HepG2 (cell line): Measurements from ENCODE around the gene EVA1C. TPM values are rescaled to one million over a fixed set of nuclear protein-coding genes. Genes with fewer than 3 reads are reported as not detected.

Experiments
- ATF7 ChIP-seq, 2 experiments: fragments of 450-650 bp in 1 of 2; sonication (generic) in 1 of 2; formaldehyde crosslinking in 1 of 2; IDR thresholded peaks; 2 replicates each; pipeline versions ENCODE4 v1.4.0 to v1.6.1; 2016 to 2020; ENCODE audit warnings: antibody characterized with exemption in 1 of 2, mild to moderate bottlenecking in 1 of 2, missing genetic modification reagents in 1 of 2
- CENPT ChIP-seq: sonication (generic); formaldehyde crosslinking; IDR thresholded peaks from 2 replicates; pipeline ENCODE4 v1.8.0; 2022; ENCODE audit warnings: low read depth, mild to moderate bottlenecking, moderate library complexity, missing genetic modification reagents
- DMAP1 ChIP-seq: IDR thresholded peaks from 2 replicates; pipeline ENCODE4 v1.6.1; 2016
- HDAC2 ChIP-seq: sonication (generic); formaldehyde crosslinking; IDR thresholded peaks from 2 replicates; pipeline ENCODE4 v1.4.0; 2020; ENCODE audit warnings: missing genetic modification reagents
- IRX3 ChIP-seq: sonication (generic); formaldehyde crosslinking; IDR thresholded peaks from 2 replicates; pipeline ENCODE4 v1.8.1; 2023; ENCODE audit warnings: mild to moderate bottlenecking, low read depth, missing genetic modification reagents, borderline replicate concordance
- KLF6 ChIP-seq: IDR thresholded peaks from 2 replicates; pipeline ENCODE4 v1.8.0; 2016; ENCODE audit warnings: missing biosample characterization, missing genetic modification reagents
- SIN3B ChIP-seq: fragments of 150-350 bp; IDR thresholded peaks from 2 replicates; pipeline ENCODE4 v1.6.1; 2014; ENCODE audit warnings: low read length
- SP1 ChIP-seq, 2 experiments: fragments of 450-650 bp in 1 of 2; sonication (generic) in 1 of 2; formaldehyde crosslinking in 1 of 2; IDR thresholded peaks; 2 replicates each; pipeline versions ENCODE4 v1.4.0 to v1.6.1; 2016 to 2020; ENCODE audit warnings: missing genetic modification reagents in 1 of 2
- SPEN ChIP-seq: sonication (generic); formaldehyde crosslinking; IDR thresholded peaks from 2 replicates; pipeline ENCODE4 v1.5.1; 2020; ENCODE audit warnings: low read depth, mild to moderate bottlenecking, missing genetic modification reagents
- ZBTB3 ChIP-seq: sonication (generic); formaldehyde crosslinking; IDR thresholded peaks from 2 replicates; pipeline ENCODE4 v1.4.0; 2020; ENCODE audit warnings: low read depth, mild to moderate bottlenecking, moderate library complexity, missing genetic modification reagents, borderline replicate concordance
- ZNF235 ChIP-seq: sonication (generic); formaldehyde crosslinking; IDR thresholded peaks from 2 replicates; pipeline ENCODE4 v1.8.1; 2023; ENCODE audit warnings: mild to moderate bottlenecking, missing genetic modification reagents, borderline replicate concordance
- ZNF629 ChIP-seq: sonication (generic); formaldehyde crosslinking; conservative IDR thresholded peaks from 2 replicates; pipeline ENCODE4 v1.5.0; 2020; ENCODE audit warnings: missing genetic modification reagents
- polyA plus RNA-seq, 8 experiments: library from polyadenylated mRNA; depleted of rRNA in 3 of 8; stranded (reverse) in 7 of 8; unstranded in 1 of 8; fragments of >200 nt; fragmentation: Illumina TruSeq in 4 of 8; extraction: Trizol in 4 of 8; gene quantifications; 2 replicates each; pipeline versions ENCODE4 v1.2.1 to v1.2.3, GENCODE V29; 2011 to 2016; ENCODE audit warnings: low read depth in 4 of 8, missing spikeins in 1 of 8, mixed read lengths in 1 of 8; ENCODE audit not compliant: insufficient read depth in 1 of 8
- total RNA-seq, 5 experiments: library from RNA; depleted of rRNA; stranded (reverse); fragments of >200 nt; fragmentation: Illumina TruSeq; extraction: Trizol; gene quantifications; 2 replicates each; pipeline ENCODE4 v1.2.3, GENCODE V29; 2016; ENCODE audit warnings: low read depth in 1 of 5
- TF ChIP-seq, protein P1 (sequence below): IDR thresholded peaks from 2 replicates; pipeline ENCODE4 v1.6.1; 2016; ENCODE audit warnings: mild to moderate bottlenecking
- TF ChIP-seq, protein P2 (sequence below): sonication (generic); formaldehyde crosslinking; IDR thresholded peaks from 2 replicates; pipeline ENCODE4 v1.5.0; 2020; ENCODE audit warnings: mild to moderate bottlenecking, missing genetic modification reagents, borderline replicate concordance
- TF ChIP-seq, protein P3 (sequence below): sonication (generic); formaldehyde crosslinking; IDR thresholded peaks from 2 replicates; pipeline ENCODE4 v1.4.0; 2020; ENCODE audit warnings: missing genetic modification reagents, borderline replicate concordance
- TF ChIP-seq, protein P4 (sequence below): sonication (generic); formaldehyde crosslinking; IDR thresholded peaks from 2 replicates; pipeline ENCODE4 v1.5.1; 2020; ENCODE audit warnings: mild to moderate bottlenecking, missing genetic modification reagents
- TF ChIP-seq, protein P5 (sequence below): sonication (generic); formaldehyde crosslinking; IDR thresholded peaks from 2 replicates; pipeline ENCODE4 v1.5.1; 2020; ENCODE audit warnings: missing genetic modification reagents, mild to moderate bottlenecking, borderline replicate concordance

EVA1C gene
- total and polyA plus RNA-seq, 2 of the 13 experiments (the other 11 are each of a cell fraction or from before 2014, with no cell fraction given), result 0.29 to 0.34 TPM

DNA sequence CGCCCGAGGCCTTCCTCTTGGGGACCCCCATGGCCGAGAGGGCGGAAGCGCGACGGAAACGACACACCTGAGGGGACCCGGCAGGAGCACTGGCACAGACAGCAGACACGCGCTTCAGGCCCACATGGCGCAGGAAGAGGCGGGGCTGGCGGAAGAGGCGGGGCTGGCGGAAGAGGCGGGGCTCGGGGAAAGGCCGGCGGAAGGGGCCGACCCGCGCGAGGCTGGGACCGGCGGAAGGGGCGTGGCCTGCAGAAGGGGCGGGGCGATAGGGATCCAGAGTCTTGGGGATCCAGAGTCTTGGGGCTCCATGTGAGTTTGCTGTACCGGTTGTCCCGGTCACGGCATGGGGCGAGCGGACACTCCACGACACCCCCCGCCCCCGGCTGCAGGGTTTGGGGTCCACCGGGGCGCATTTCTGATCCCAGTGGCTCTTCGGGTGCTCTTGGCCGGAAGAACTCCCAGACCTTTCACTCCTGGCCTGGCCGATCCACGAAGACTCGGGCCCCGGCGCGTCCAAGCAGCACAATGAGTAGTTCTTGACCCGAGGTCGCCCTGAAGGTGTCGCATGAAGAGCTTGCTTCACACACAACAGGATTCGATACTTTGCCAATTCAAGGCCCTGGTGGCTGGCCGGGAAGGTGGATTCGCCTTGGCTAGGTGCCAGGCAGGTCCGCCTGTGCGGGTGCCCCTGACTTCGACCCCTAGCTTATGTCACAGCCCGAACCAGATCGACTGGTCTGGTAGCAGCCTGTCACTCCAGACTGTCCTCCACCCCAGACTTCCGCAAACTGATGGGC, 19.4 kb upstream of the EVA1C start, which contains the start of gene URB1 (continued):
- TF ChIP-seq HDAC2 (CRISPR knock-in tag), result peak; percentile 44; the same call in 1 of the 2 replicates
- TF ChIP-seq ZNF235 (CRISPR knock-in tag), result no peak
- 0 out of 2 replicates have a peak, but pooled peaks have one; percentile 30 for TF ChIP-seq ZNF629 (CRISPR knock-in tag)
- TF ChIP-seq, protein P1, sequence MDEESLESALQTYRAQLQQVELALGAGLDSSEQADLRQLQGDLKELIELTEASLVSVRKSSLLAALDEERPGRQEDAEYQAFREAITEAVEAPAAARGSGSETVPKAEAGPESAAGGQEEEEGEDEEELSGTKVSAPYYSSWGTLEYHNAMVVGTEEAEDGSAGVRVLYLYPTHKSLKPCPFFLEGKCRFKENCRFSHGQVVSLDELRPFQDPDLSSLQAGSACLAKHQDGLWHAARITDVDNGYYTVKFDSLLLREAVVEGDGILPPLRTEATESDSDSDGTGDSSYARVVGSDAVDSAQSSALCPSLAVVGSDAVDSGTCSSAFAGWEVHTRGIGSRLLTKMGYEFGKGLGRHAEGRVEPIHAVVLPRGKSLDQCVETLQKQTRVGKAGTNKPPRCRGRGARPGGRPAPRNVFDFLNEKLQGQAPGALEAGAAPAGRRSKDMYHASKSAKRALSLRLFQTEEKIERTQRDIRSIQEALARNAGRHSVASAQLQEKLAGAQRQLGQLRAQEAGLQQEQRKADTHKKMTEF (CRISPR knock-in tag), result no peak; the same call in 1 of the 2 replicates
- TF ChIP-seq, protein P2, sequence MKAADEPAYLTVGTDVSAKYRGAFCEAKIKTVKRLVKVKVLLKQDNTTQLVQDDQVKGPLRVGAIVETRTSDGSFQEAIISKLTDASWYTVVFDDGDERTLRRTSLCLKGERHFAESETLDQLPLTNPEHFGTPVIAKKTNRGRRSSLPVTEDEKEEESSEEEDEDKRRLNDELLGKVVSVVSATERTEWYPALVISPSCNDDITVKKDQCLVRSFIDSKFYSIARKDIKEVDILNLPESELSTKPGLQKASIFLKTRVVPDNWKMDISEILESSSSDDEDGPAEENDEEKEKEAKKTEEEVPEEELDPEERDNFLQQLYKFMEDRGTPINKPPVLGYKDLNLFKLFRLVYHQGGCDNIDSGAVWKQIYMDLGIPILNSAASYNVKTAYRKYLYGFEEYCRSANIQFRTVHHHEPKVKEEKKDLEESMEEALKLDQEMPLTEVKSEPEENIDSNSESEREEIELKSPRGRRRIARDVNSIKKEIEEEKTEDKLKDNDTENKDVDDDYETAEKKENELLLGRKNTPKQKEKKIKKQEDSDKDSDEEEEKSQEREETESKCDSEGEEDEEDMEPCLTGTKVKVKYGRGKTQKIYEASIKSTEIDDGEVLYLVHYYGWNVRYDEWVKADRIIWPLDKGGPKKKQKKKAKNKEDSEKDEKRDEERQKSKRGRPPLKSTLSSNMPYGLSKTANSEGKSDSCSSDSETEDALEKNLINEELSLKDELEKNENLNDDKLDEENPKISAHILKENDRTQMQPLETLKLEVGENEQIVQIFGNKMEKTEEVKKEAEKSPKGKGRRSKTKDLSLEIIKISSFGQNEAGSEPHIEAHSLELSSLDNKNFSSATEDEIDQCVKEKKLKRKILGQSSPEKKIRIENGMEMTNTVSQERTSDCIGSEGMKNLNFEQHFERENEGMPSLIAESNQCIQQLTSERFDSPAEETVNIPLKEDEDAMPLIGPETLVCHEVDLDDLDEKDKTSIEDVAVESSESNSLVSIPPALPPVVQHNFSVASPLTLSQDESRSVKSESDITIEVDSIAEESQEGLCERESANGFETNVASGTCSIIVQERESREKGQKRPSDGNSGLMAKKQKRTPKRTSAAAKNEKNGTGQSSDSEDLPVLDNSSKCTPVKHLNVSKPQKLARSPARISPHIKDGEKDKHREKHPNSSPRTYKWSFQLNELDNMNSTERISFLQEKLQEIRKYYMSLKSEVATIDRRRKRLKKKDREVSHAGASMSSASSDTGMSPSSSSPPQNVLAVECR, result peak; percentile 99
- no peak for TF ChIP-seq KLF6 (CRISPR knock-in tag)
- no peak for TF ChIP-seq ATF7 (IDR thresholded peaks at IDR 0.05)
- TF ChIP-seq ATF7 (CRISPR knock-in tag; IDR thresholded peaks at IDR 0.05), result no peak
- TF ChIP-seq IRX3 (CRISPR knock-in tag), result no peak; the same call in 1 of the 2 replicates
- TF ChIP-seq SIN3B, result 0 out of 2 replicates have a peak, but pooled peaks have one; percentile 40
- TF ChIP-seq ZBTB3 (CRISPR knock-in tag), result no peak
- TF ChIP-seq CENPT (CRISPR knock-in tag), result no peak
- TF ChIP-seq, protein P3, sequence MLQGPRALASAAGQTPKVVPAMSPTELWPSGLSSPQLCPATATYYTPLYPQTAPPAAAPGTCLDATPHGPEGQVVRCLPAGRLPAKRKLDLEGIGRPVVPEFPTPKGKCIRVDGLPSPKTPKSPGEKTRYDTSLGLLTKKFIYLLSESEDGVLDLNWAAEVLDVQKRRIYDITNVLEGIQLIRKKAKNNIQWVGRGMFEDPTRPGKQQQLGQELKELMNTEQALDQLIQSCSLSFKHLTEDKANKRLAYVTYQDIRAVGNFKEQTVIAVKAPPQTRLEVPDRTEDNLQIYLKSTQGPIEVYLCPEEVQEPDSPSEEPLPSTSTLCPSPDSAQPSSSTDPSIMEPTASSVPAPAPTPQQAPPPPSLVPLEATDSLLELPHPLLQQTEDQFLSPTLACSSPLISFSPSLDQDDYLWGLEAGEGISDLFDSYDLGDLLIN (CRISPR knock-in tag), result no peak
- TF ChIP-seq, protein P4, sequence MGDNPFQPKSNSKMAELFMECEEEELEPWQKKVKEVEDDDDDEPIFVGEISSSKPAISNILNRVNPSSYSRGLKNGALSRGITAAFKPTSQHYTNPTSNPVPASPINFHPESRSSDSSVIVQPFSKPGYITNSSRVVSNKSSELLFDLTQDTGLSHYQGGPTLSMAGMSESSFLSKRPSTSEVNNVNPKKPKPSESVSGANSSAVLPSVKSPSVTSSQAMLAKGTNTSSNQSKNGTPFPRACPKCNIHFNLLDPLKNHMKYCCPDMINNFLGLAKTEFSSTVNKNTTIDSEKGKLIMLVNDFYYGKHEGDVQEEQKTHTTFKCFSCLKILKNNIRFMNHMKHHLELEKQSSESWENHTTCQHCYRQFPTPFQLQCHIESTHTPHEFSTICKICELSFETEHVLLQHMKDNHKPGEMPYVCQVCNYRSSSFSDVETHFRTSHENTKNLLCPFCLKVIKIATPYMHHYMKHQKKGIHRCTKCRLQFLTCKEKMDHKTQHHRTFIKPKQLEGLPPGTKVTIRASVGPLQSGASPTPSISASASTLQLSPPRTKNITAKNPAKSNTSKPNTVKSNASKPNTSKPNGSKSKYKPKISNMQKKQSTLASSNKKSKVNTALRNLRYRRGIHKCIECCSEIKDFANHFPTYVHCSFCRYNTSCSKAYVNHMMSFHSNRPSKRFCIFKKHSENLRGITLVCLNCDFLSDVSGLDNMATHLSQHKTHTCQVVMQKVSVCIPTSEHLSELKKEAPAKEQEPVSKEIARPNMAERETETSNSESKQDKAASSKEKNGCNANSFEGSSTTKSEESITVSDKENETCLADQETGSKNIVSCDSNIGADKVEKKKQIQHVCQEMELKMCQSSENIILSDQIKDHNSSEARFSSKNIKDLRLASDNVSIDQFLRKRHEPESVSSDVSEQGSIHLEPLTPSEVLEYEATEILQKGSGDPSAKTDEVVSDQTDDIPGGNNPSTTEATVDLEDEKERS (CRISPR knock-in tag), result 0 out of 2 replicates have a peak, but pooled peaks have one; percentile 48
- TF ChIP-seq, protein P5, sequence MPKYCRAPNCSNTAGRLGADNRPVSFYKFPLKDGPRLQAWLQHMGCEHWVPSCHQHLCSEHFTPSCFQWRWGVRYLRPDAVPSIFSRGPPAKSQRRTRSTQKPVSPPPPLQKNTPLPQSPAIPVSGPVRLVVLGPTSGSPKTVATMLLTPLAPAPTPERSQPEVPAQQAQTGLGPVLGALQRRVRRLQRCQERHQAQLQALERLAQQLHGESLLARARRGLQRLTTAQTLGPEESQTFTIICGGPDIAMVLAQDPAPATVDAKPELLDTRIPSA, result no peak
- no peak for TF ChIP-seq SP1 (IDR thresholded peaks at IDR 0.05)
- TF ChIP-seq SP1 (CRISPR knock-in tag; IDR thresholded peaks at IDR 0.05), result peak; percentile 89
- peak; percentile 62 for TF ChIP-seq SPEN (CRISPR knock-in tag)
- peak; percentile 94 for TF ChIP-seq DMAP1 (CRISPR knock-in tag)
